PC-3 (cell line): ENCODE measurements around the gene CCDC184. TPM values are rescaled to one million over a fixed set of nuclear protein-coding genes. Genes with fewer than 3 reads are reported as not detected.

Experiments
- ATAC-seq: fragments of 200-7000 bp; cut with Tn5 transposase; 2 replicates; pipeline ENCODE4 v1.9.1; 2020; ENCODE audit warnings: mild to moderate bottlenecking, moderate library complexity
- BruUV-seq: library from RNA; stranded (reverse); fragments of 400-500 nt; replicated peaks from 2 replicates; lab custom pipeline; 2021; lab: Mats Ljungman, UMichigan
- CTCF ChIA-PET: fragments of 300-600 bp; sonication (Branson Sonifier 250); formaldehyde crosslinking; loops from one replicate; lab custom pipeline; 2022; ENCODE audit warnings: antibody characterized with exemption; lab: Charles Lee
- POLR2A ChIA-PET: fragments of 300-600 bp; sonication (Branson Sonifier 250); formaldehyde crosslinking; loops from one replicate; lab custom pipeline; 2022; ENCODE audit warnings: antibody characterized with exemption; ENCODE audit not compliant: unreplicated experiment; lab: Charles Lee
- DNase-seq: peaks from one replicate; pipeline ENCODE4 v3.0.0-alpha.2; 2015
- H2AFZ ChIP-seq: fragments of 300-600 bp; sonication (generic); 2 replicates; pipeline ENCODE4 v1.6.0; 2016; ENCODE audit warnings: antibody characterized with exemption, low read length
- H3F3A ChIP-seq: fragments of 300-600 bp; sonication (generic); one replicate; pipeline ENCODE4 v1.6.0; 2017; ENCODE audit warnings: antibody characterized with exemption, low read length, control low read depth, mild to moderate bottlenecking; ENCODE audit not compliant: unreplicated experiment
- H3K27ac ChIP-seq: fragments of 300-600 bp; sonication (generic); 2 replicates; pipeline ENCODE4 v1.5.1; 2016; ENCODE audit warnings: mild to moderate bottlenecking, low read length
- H3K27me3 ChIP-seq: fragments of 300-600 bp; sonication (generic); 2 replicates; pipeline ENCODE4 v1.6.1; 2016; ENCODE audit warnings: low read length, mixed read lengths
- H3K36me3 ChIP-seq: fragments of 300-600 bp; sonication (generic); 2 replicates; pipeline ENCODE4 v1.6.1; 2016; ENCODE audit warnings: low read depth, mixed run types, low read length, mixed read lengths
- H3K4me1 ChIP-seq: fragments of 300-600 bp; sonication (generic); 2 replicates; pipeline ENCODE4 v1.5.1; 2016; ENCODE audit warnings: low read length; ENCODE audit not compliant: insufficient read depth
- H3K4me2 ChIP-seq: fragments of 300-600 bp; sonication (generic); 2 replicates; pipeline ENCODE4 v1.6.0; 2016; ENCODE audit warnings: low read length
- H3K4me3 ChIP-seq: fragments of 300-600 bp; sonication (generic); 2 replicates; pipeline ENCODE4 v1.5.1; 2016; ENCODE audit warnings: mild to moderate bottlenecking, low read length, mixed read lengths
- H3K79me2 ChIP-seq: fragments of 300-600 bp; sonication (generic); 2 replicates; pipeline ENCODE4 v1.6.1; 2017; ENCODE audit warnings: low read length, mixed read lengths
- H3K9ac ChIP-seq: fragments of 300-600 bp; sonication (generic); 2 replicates; pipeline ENCODE4 v1.6.0; 2016; ENCODE audit warnings: mild to moderate bottlenecking, low read length
- H3K9me2 ChIP-seq: fragments of 300-600 bp; sonication (generic); replicated peaks from 2 replicates; pipeline ENCODE4 v1.6.1; 2016; ENCODE audit warnings: mixed run types, low read length, mixed read lengths
- H3K9me3 ChIP-seq: fragments of 300-600 bp; sonication (generic); 2 replicates; pipeline ENCODE4 v1.6.1; 2016; ENCODE audit warnings: low read length, mixed read lengths
- H4K20me1 ChIP-seq: fragments of 300-600 bp; sonication (generic); 2 replicates; pipeline ENCODE4 v1.6.1; 2016; ENCODE audit warnings: low read length, mixed read lengths
- EZH2 ChIP-seq: fragments of 300-600 bp; sonication (generic); IDR thresholded peaks from one replicate; pipeline ENCODE4 v1.6.1; 2017; ENCODE audit warnings: antibody characterized with exemption, mild to moderate bottlenecking, low read length; ENCODE audit not compliant: unreplicated experiment
- EZH2phosphoT487 ChIP-seq: fragments of 300-600 bp; sonication (generic); IDR thresholded peaks from 2 replicates; pipeline ENCODE4 v1.6.1; 2018; ENCODE audit warnings: mild to moderate bottlenecking, antibody characterized with exemption, low read length, borderline replicate concordance
- intact Hi-C: fragments of 100-400 bp; cut with micrococcal nuclease; formaldehyde crosslinking; loops from 2 replicates; pipeline ENCODE4 v1.9.0; 2023
- total RNA-seq: library from RNA; depleted of rRNA; stranded (reverse); fragments of >200 nt; gene quantifications from 2 replicates; pipeline ENCODE4 v1.2.3, GENCODE V29; 2014
- TF ChIP-seq, protein P1 (sequence below): fragments of 300-600 bp; sonication (generic); conservative IDR thresholded peaks from 2 replicates; pipeline ENCODE4 v1.5.1; 2017; ENCODE audit warnings: antibody characterized with exemption, low read depth, mild to moderate bottlenecking, low read length

CCDC184 gene
- total RNA-seq, 1 experiment from 2014 or later = not detected

DNA sequence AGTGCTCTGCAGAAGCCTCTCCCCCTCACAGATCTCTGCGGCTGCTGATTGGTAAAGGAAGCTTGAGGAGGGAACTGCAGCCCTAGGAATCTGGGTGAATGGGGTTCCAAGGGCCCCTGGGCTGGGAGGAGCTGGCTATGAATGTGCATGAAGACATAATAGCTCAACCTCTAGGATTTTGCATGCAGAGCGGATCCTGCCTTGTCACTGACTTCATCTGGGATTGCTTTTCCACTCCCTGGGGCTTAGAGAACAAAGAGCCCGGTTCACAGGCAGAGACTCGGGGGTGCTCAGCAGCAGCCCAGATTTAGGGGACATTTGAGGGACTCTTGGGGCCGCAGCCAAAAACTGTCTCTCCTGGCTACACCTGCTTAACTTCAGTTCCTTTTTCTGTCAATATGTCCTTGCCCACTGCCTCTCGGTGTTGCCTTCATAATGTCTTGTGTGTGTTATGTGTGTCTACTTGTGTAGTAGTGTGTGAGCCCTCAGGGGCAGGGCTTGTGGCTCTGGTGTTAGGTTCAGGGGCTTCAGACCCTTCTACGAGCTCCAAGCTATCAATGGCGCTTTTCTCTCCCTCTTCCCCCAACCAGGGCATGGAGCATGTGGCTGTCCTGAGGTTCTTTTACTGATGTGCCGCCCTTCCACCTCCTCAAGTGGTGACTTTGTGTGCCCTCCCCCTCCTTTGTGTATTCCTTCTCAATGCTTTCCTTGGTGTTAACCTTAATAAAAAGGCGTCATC, 1.9 kb downstream of the CCDC184 start:
- Histone ChIP-seq H3K79me2 (no peaks in the 10 kb centered on the region), H3K4me1 (peaks cover 13% of the 10 kb centered on the region), H3K27me3 (peaks cover 27% of the 10 kb centered on the region), H2AFZ (no peak overlapping the region), H3K9me2 (no peaks in the 10 kb centered on the region), H3K9me3 (no peaks in the 10 kb centered on the region), H3K36me3 (no peaks in the 10 kb centered on the region), H4K20me1 (no peaks in the 10 kb centered on the region), H3K4me2 (no peak overlapping the region), H3F3A (no peaks in the 10 kb centered on the region), H3K9ac (no peak overlapping the region), H3K4me3 (no peak overlapping the region), H3K27ac (no peak overlapping the region)
- TF ChIP-seq, protein P1, sequence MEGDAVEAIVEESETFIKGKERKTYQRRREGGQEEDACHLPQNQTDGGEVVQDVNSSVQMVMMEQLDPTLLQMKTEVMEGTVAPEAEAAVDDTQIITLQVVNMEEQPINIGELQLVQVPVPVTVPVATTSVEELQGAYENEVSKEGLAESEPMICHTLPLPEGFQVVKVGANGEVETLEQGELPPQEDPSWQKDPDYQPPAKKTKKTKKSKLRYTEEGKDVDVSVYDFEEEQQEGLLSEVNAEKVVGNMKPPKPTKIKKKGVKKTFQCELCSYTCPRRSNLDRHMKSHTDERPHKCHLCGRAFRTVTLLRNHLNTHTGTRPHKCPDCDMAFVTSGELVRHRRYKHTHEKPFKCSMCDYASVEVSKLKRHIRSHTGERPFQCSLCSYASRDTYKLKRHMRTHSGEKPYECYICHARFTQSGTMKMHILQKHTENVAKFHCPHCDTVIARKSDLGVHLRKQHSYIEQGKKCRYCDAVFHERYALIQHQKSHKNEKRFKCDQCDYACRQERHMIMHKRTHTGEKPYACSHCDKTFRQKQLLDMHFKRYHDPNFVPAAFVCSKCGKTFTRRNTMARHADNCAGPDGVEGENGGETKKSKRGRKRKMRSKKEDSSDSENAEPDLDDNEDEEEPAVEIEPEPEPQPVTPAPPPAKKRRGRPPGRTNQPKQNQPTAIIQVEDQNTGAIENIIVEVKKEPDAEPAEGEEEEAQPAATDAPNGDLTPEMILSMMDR = no peak
- TF ChIP-seq EZH2 (no peak), EZH2phosphoT487 (no peak)
- DNase-seq (no peak), ATAC-seq (no peak)
- CTCF ChIA-PET = no interaction called here
- POLR2A ChIA-PET = no interaction called here
- intact Hi-C loops = loop anchor here (10.0 kb wide), 1 partner anchor 281 kb away; the partner anchor contains the start of gene VDR
- BruUV-seq = no TSS peak

DNA sequence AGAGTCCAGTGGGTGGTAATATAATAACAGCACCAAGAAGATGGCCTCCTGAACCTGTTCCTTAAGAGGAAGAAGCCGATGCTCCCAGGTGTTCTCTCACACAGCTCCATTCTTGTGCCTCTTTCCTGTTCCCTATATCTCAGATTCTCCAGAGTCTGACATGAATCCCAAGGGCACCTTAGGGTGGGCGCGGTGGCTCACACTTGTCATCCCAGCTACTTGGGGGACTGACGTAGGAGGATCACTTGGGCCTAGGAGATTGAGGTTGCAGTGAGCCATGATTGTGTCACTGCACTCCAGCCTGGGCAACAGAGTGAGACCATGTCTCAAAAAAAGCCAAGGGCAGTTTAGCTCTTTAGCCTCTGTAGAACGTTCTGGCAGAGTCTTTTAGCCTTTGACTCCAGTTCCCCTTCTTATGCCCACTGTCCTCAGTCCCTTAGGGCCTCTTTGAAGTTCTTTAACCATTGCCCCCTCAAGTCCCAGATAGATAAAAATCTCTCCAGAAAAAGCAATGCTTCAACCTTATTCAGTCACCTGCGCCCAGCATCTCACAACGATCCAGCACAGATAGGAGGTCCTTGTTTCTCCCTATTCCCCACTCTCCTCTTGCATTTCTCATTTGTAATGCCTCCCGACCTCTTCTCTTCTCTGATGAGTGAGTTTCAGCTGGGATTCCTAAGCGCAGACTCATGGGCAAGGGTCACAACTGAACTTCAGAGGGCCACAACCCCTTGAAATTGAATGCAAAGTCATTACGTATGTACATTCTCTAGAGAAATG, 4.7 kb downstream of the CCDC184 start:
- no peaks in the 10 kb centered on the region for H4K20me1 ChIP-seq
- TF ChIP-seq EZH2phosphoT487 = no peak
- TF ChIP-seq, protein P1 = no peak
- no peak for TF ChIP-seq EZH2
- H3K4me2 ChIP-seq = no peak overlapping the region
- ChIA-PET POLR2A (interaction anchor here (0.6 kb wide), 1 partner anchor 141 kb away, joined by 4 read pairs; no protein-coding TSS in a partner anchor), CTCF (no interaction called here)
- BruUV-seq = no TSS peak
- no peak overlapping the region for H3K9ac ChIP-seq
- intact Hi-C loops = loop anchor here (10.0 kb wide), 1 partner anchor 283 kb away; the partner anchor contains the start of gene VDR
- ATAC-seq = no peak
- H3K4me1 ChIP-seq = peaks cover 7% of the 10 kb centered on the region; the same call in 1 of the 2 replicates
- H3K36me3 ChIP-seq = no peaks in the 10 kb centered on the region
- H3K79me2 ChIP-seq = no peaks in the 10 kb centered on the region
- H3F3A ChIP-seq = no peaks in the 10 kb centered on the region
- H3K27me3 ChIP-seq = peaks cover 5% of the 10 kb centered on the region
- no peaks in the 10 kb centered on the region for H3K9me3 ChIP-seq
- H2AFZ ChIP-seq = no peak overlapping the region
- no peak overlapping the region for H3K27ac ChIP-seq
- DNase-seq = no peak
- H3K9me2 ChIP-seq = no peaks in the 10 kb centered on the region
- H3K4me3 ChIP-seq = no peak overlapping the region
